Ovary (tissue), 9 donors: Measurements from ENCODE around the gene LRMDA. TPM values are rescaled to one million over a fixed set of nuclear protein-coding genes. Genes with fewer than 3 reads are reported as not detected.

Source experiments
- DNase-seq, 5 donors: peaks; one replicate each; pipeline ENCODE4 v3.0.0-alpha.2; 2019 to 2020
- H3K27ac ChIP-seq, 2 donors: fragments of 200-600 bp; one replicate each; pipeline versions ENCODE4 v1.5.1 to v1.8.0; 2019 to 2022
- H3K27me3 ChIP-seq: fragments of 200-600 bp; one replicate; pipeline ENCODE4 v1.8.0; 2022
- H3K36me3 ChIP-seq: fragments of 200-600 bp; sonication (generic); one replicate; pipeline ENCODE4 v1.5.1; 2019
- H3K4me1 ChIP-seq: one replicate; pipeline ENCODE4 v1.8.1; 2013; ENCODE audit warnings: mild to moderate bottlenecking, moderate library complexity; ENCODE audit not compliant: insufficient read depth
- H3K4me3 ChIP-seq: fragments of 200-600 bp; sonication (generic); one replicate; pipeline ENCODE4 v1.5.1; 2017
- H3K9me3 ChIP-seq, 2 donors: fragments of 200-600 bp in 1 of 2; sonication (generic) in 1 of 2; one replicate each; pipeline versions ENCODE4 v1.5.1 to v1.8.1; 2013 to 2019; ENCODE audit warnings: mild to moderate bottlenecking in 1 of 2, moderate library complexity in 1 of 2
- EP300 ChIP-seq: sonication (generic); formaldehyde crosslinking; IDR thresholded peaks from one replicate; pipeline ENCODE4 v1.6.1; 2017; ENCODE audit warnings: antibody characterized with exemption
- POLR2A ChIP-seq: fragments of 450-650 bp; IDR thresholded peaks from one replicate; pipeline ENCODE4 v1.6.1; 2017; ENCODE audit warnings: antibody characterized with exemption, mild to moderate bottlenecking, moderate library complexity
- WGBS, 3 donors: extraction: QIAGEN DNeasy Blood & Tissue Kit in 1 of 3; methylation state at CpG; one replicate each; pipeline versions ENCODE4 v1.1.5 to v1.1.7; 2013 to 2017; 5-methylcytosine and 5-hydroxymethylcytosine counted together
- intact Hi-C, 4 donors: fragments of 100-400 bp; cut with DNase I; formaldehyde crosslinking; loops; one replicate each; pipeline versions ENCODE4 v1.11.0 to v1.15.1; 2022 to 2023
- polyA plus RNA-seq, 2 donors: library from polyadenylated mRNA; stranded (reverse); fragments of 200-250 nt in 1 of 2; fragments of 350-450 nt in 1 of 2; fragmentation: Illumina TruSeq in 1 of 2; extraction: RNeasy Lipid Tissue Mini Kit (QIAGEN cat#74804) in 1 of 2; gene quantifications; one replicate each; pipeline ENCODE4 v1.2.3, GENCODE V29; 2013 to 2014
- total RNA-seq, 7 donors: library from RNA; depleted of rRNA in 2 of 7; stranded (reverse); fragments of >200 nt in 2 of 7; fragmentation: NEBNext Ultra II Directional in 3 of 7; extraction: Animal tissue kit (Norgen Biotek cat#: 25700) in 3 of 7; gene quantifications; one replicate each; pipeline versions ENCODE4 v1.1.0 to v1.2.4, GENCODE V29; 2016 to 2023
- TF ChIP-seq, protein P1 (sequence below), 3 donors: fragments of 450-650 bp in 2 of 3; fragments of 200-600 bp in 1 of 3; IDR thresholded peaks; one replicate each; pipeline versions ENCODE4 v1.5.1 to v1.8.0; 2016 to 2022; ENCODE audit warnings: antibody characterized with exemption in 3 of 3, mild to moderate bottlenecking in 1 of 3
- donor health status: DM: no; HTN: no; CAD: no; lungs with moderate emphysema.
- donor health status: DM: no; HTN: no; CAD: no.
- donor health status: Bipolar disorder and iron deficiency.
- donor health status: DM: yes; HTN: yes; CAD: no.
- donor health status: DM: no; HTN: no; CAD: no.
- donor health status: DM: yes; HTN: yes; CAD: no.

LRMDA gene
- total and polyA plus RNA-seq, 9 donors: 14.8 to 30.7 (median 22.9) TPM

DNA sequence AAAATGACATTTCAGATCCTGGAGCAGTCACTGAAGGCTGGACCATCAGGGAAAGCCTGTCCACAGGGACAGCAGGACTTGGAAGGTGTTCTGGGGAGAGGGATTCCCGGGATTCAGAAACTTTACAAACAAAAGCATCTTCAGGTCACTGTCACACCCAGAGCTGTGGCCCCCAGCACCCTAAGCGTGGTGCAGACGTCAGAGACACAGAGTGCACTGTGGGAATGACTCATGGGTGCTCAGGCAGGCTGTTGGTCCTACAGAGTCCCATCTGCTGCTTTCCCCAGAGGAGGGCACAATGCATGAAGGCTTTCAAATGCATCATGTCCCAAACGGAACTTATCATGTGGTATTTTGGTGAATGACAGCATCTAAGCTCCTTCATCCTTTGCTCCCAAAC is 13.1 kb upstream of the LRMDA start:
- H3K27ac ChIP-seq: no peak overlapping the region
- no peaks in the 10 kb centered on the region for H3K9me3 ChIP-seq
- no peak for TF ChIP-seq POLR2A
- TF ChIP-seq EP300: no peak
- TF ChIP-seq, protein P1, sequence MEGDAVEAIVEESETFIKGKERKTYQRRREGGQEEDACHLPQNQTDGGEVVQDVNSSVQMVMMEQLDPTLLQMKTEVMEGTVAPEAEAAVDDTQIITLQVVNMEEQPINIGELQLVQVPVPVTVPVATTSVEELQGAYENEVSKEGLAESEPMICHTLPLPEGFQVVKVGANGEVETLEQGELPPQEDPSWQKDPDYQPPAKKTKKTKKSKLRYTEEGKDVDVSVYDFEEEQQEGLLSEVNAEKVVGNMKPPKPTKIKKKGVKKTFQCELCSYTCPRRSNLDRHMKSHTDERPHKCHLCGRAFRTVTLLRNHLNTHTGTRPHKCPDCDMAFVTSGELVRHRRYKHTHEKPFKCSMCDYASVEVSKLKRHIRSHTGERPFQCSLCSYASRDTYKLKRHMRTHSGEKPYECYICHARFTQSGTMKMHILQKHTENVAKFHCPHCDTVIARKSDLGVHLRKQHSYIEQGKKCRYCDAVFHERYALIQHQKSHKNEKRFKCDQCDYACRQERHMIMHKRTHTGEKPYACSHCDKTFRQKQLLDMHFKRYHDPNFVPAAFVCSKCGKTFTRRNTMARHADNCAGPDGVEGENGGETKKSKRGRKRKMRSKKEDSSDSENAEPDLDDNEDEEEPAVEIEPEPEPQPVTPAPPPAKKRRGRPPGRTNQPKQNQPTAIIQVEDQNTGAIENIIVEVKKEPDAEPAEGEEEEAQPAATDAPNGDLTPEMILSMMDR (IDR thresholded peaks at IDR 0.05): no peak
- H3K27me3 ChIP-seq: no peaks in the 10 kb centered on the region
- H3K36me3 ChIP-seq: no peaks in the 10 kb centered on the region
- DNase-seq: no peak
- H3K4me1 ChIP-seq: no peaks in the 10 kb centered on the region
- WGBS, 3 donors: 80 to 90% (median 83%) methylated on average over 4 of the region's 4 CpGs
- H3K4me3 ChIP-seq: no peak overlapping the region
- intact Hi-C loops: no loop called here

DNA sequence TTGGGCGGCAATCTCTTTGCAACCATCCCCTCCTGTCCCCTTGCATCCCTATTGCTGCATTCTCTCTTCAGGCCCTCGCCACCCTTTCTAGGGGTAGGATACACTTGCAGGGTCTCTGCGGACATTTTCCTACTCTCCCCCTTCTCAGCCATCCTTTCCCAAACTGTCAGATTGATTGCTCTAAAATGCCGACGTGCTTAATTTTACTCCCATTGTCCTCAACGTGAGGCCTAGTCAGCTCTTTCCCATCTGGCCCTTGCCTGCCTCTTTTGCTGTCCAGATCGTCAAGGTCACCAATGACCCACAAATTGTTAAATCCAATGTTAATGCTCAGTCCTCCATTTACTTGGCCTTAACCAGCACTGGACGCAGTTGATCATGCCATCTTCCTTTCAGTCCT is 12.7 kb upstream of the LRMDA start:
- WGBS, 3 donors: 90 to 93% (median 91%) methylated on average over 8 of the region's 8 CpGs
- Histone ChIP-seq H3K4me3 (no peak overlapping the region), H3K27me3 (no peaks in the 10 kb centered on the region), H3K27ac (no peak overlapping the region), H3K36me3 (no peaks in the 10 kb centered on the region), H3K9me3 (no peaks in the 10 kb centered on the region), H3K4me1 (no peaks in the 10 kb centered on the region)
- DNase-seq: no peak
- intact Hi-C loops: no loop called here
- TF ChIP-seq, protein P1 (IDR thresholded peaks at IDR 0.05): no peak
- TF ChIP-seq EP300: no peak
- TF ChIP-seq POLR2A: no peak

DNA sequence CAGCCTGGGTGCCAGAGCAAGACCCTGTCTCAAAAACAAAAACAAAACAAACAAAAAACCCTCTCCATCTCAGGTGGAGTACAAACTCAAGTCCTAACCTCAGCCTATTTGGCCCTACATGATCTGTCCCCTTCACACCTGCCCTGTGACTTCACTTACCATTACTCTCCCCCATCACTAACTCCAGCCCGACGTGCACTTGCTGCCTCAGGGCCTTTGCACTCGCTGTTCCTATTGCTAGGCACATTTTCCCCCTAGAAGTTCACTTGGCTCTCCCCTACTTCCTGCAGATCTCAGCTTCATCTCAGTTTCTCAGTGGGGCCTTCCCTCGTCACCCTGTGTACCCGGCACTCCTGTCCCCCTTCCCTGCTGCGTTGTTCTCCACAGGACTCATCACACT is 8.5 kb upstream of the LRMDA start:
- peaks cover 2% of the 10 kb centered on the region for H3K4me1 ChIP-seq
- TF ChIP-seq, protein P1 (IDR thresholded peaks at IDR 0.05): no peak
- TF ChIP-seq EP300 (no peak), POLR2A (no peak)
- no peak overlapping the region for H3K4me3 ChIP-seq
- intact Hi-C loops: no loop called here
- no peak overlapping the region for H3K27ac ChIP-seq
- no peaks in the 10 kb centered on the region for H3K27me3 ChIP-seq
- no peaks in the 10 kb centered on the region for H3K36me3 ChIP-seq
- no peak for DNase-seq
- WGBS, 3 donors: 93 to 98% (median 98%) methylated on average over 6 of the region's 6 CpGs
- no peaks in the 10 kb centered on the region for H3K9me3 ChIP-seq

DNA sequence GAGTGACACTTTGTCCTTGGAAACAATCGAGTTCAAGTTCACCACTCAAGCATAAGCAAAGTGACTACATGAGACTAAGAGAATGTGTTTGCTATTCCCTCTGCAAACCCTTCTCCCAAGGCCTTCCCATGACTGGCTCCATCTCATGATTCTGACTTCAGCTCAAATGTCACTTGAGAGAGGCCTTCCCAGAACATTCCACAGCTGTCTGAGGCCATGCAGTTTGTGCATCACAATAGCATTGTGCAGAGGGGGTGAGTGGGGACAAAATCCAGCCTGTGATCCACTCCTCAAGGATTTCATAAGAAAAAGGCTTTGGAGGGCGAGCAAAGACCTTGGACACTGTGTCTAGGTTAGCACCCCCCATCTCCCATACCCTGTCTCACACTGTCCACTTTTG is 6.9 kb upstream of the LRMDA start:
- TF ChIP-seq, protein P1 (IDR thresholded peaks at IDR 0.05): no peak
- no peak for TF ChIP-seq POLR2A
- TF ChIP-seq EP300: no peak
- Histone ChIP-seq H3K9me3 (no peaks in the 10 kb centered on the region), H3K36me3 (no peaks in the 10 kb centered on the region), H3K4me3 (no peak overlapping the region), H3K27ac (no peak overlapping the region), H3K4me1 (peaks cover 15% of the 10 kb centered on the region), H3K27me3 (no peaks in the 10 kb centered on the region)
- intact Hi-C loops: no loop called here
- no peak for DNase-seq
- 91 to 96% (median 93%) methylated on average over 2 of the region's 2 CpGs for WGBS, 3 donors
